Measurements from ENCODE around the gene SBNO2. TPM values are rescaled to one million over a fixed set of nuclear protein-coding genes. Genes with fewer than 3 reads are reported as not detected.

The SBNO2 gene
- total and polyA plus RNA-seq, 2 experiments from 2014 or later, result 6.9 to 35.4 TPM

DNA sequence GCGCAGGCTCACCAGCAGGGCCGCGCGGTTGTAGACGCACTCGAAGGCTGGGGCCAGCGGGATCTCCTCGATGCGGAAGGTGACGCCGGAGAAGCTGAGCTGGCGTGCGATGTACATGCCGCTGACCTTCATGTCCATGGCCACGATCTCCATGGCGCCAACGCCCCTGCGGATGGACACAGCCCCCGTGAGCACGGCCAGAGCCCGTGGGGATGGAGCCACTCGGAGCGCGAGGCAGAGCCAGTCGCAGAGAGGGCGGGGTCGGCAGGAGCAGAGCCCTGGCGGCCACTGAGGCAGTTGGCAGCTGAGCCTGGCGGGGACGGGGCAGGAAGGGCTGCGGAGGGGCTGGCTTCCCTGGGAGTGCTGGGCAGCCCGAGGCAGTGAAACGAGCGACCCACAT lies 55.1 kb downstream of the SBNO2 start:
- Histone ChIP-seq H3K4me3 (no peak overlapping the region), H3K36me3 (ENCODE audit: insufficient read depth) (no peaks in the 10 kb centered on the region), H2AFZ (no peak overlapping the region), H3K79me2 (replicated peaks; ENCODE audit: insufficient read depth) (no peaks in the 10 kb centered on the region), H3K27me3 (ENCODE audit: insufficient read depth) (no peaks in the 10 kb centered on the region), H4K20me1 (replicated peaks; ENCODE audit: insufficient read depth) (no peaks in the 10 kb centered on the region; the same call in 1 of the 2 replicates), H3K9me2 (ENCODE audit: insufficient read depth) (no peaks in the 10 kb centered on the region), H3K4me1 (ENCODE audit: insufficient read depth) (no peaks in the 10 kb centered on the region), H3K4me2 (no peak overlapping the region), H3F3A (replicated peaks; ENCODE audit: low read depth) (0 out of 2 replicates have a peak, but pooled peaks cover 6% of the 10 kb centered on the region), H3K27ac (ENCODE audit: low read depth) (no peak overlapping the region)
- DNase-seq (ENCODE audit: low spot score), result no peak
- Mint-ChIP-seq H3K27ac (no peak overlapping the region), H3K27me3 (ENCODE audit: insufficient read depth, low read depth, poor library complexity) (peaks cover 4% of the 10 kb centered on the region), H3K4me1 (peaks cover 2% of the 10 kb centered on the region; the same call in 2 of the 3 replicates), H3K9me3 (no peaks in the 10 kb centered on the region; the same call in 2 of the 3 replicates), H3K36me3 (ENCODE audit: low read depth) (peaks cover 22% of the 10 kb centered on the region), H3K4me3 (no peak overlapping the region)
- no peak for ATAC-seq
- TF ChIP-seq CREB1 (CRISPR knock-in tag; IDR thresholded peaks at IDR 0.05; ENCODE audit: low read depth), result no peak
- TF ChIP-seq EZH2phosphoT487 (IDR thresholded peaks at IDR 0.05; ENCODE audit: unreplicated experiment), result no peak
- no peak for TF ChIP-seq ZNF114 (CRISPR knock-in tag; IDR thresholded peaks at IDR 0.05)
- TF ChIP-seq, protein P1, sequence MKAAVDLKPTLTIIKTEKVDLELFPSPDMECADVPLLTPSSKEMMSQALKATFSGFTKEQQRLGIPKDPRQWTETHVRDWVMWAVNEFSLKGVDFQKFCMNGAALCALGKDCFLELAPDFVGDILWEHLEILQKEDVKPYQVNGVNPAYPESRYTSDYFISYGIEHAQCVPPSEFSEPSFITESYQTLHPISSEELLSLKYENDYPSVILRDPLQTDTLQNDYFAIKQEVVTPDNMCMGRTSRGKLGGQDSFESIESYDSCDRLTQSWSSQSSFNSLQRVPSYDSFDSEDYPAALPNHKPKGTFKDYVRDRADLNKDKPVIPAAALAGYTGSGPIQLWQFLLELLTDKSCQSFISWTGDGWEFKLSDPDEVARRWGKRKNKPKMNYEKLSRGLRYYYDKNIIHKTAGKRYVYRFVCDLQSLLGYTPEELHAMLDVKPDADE (IDR thresholded peaks at IDR 0.05), result no peak
- no peak for TF ChIP-seq ZNF331 (CRISPR knock-in tag; IDR thresholded peaks at IDR 0.05; ENCODE audit: low read depth)
- TF ChIP-seq NANOG (IDR thresholded peaks at IDR 0.05; ENCODE audit: borderline replicate concordance), result no peak
- TF ChIP-seq, protein P2, sequence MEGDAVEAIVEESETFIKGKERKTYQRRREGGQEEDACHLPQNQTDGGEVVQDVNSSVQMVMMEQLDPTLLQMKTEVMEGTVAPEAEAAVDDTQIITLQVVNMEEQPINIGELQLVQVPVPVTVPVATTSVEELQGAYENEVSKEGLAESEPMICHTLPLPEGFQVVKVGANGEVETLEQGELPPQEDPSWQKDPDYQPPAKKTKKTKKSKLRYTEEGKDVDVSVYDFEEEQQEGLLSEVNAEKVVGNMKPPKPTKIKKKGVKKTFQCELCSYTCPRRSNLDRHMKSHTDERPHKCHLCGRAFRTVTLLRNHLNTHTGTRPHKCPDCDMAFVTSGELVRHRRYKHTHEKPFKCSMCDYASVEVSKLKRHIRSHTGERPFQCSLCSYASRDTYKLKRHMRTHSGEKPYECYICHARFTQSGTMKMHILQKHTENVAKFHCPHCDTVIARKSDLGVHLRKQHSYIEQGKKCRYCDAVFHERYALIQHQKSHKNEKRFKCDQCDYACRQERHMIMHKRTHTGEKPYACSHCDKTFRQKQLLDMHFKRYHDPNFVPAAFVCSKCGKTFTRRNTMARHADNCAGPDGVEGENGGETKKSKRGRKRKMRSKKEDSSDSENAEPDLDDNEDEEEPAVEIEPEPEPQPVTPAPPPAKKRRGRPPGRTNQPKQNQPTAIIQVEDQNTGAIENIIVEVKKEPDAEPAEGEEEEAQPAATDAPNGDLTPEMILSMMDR (conservative IDR thresholded peaks at IDR 0.05; ENCODE audit: low read depth in 2 of 2), result no peak

DNA sequence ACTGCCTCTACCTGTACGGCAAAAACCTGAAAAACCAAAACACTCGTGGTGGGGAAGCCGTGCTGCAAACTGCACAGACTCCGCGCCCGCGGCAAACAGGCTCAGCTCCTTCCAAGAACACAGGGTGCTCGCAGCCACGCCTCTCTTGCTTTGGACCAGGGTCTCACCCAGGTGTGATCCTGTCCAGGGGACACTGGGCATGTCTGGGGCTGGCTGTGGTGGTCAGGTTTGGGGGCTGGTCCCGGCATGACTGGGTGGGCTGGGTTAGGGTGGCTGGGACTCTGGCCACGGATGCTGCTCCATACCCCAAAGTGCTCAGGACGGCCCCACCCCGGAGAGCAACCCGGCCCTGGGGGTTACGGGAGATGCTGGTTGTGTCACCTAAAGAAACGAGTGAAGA lies 56.4 kb downstream of the SBNO2 start:
- no peak overlapping the region for H3K27ac Mint-ChIP-seq
- no peak overlapping the region for H3K4me3 Mint-ChIP-seq
- H3K79me2 ChIP-seq (replicated peaks; ENCODE audit: insufficient read depth), result no peaks in the 10 kb centered on the region
- ATAC-seq, result no peak
- H3K4me1 Mint-ChIP-seq, result no peaks in the 10 kb centered on the region
- no peaks in the 10 kb centered on the region for H3K36me3 ChIP-seq (ENCODE audit: insufficient read depth)
- H3K9me2 ChIP-seq (ENCODE audit: insufficient read depth), result no peaks in the 10 kb centered on the region
- DNase-seq (ENCODE audit: low spot score), result no peak
- H3K27me3 ChIP-seq (ENCODE audit: insufficient read depth), result no peaks in the 10 kb centered on the region
- no peaks in the 10 kb centered on the region; the same call in 1 of the 2 replicates for H4K20me1 ChIP-seq (replicated peaks; ENCODE audit: insufficient read depth)
- H3K4me1 ChIP-seq (ENCODE audit: insufficient read depth), result no peaks in the 10 kb centered on the region
- 0 out of 2 replicates have a peak, but pooled peaks cover 3% of the 10 kb centered on the region for H3F3A ChIP-seq (replicated peaks; ENCODE audit: low read depth)
- H2AFZ ChIP-seq, result no peak overlapping the region
- peaks cover 19% of the 10 kb centered on the region for H3K36me3 Mint-ChIP-seq (ENCODE audit: low read depth)
- H3K9me3 Mint-ChIP-seq, result no peaks in the 10 kb centered on the region
- H3K27ac ChIP-seq (ENCODE audit: low read depth), result no peak overlapping the region
- H3K4me3 ChIP-seq, result no peak overlapping the region
- TF ChIP-seq JUNB (IDR thresholded peaks at IDR 0.05; ENCODE audit: unreplicated experiment) (no peak), STAT1 (IDR thresholded peaks at IDR 0.05; ENCODE audit: unreplicated experiment) (no peak)
- TF ChIP-seq, protein P3, sequence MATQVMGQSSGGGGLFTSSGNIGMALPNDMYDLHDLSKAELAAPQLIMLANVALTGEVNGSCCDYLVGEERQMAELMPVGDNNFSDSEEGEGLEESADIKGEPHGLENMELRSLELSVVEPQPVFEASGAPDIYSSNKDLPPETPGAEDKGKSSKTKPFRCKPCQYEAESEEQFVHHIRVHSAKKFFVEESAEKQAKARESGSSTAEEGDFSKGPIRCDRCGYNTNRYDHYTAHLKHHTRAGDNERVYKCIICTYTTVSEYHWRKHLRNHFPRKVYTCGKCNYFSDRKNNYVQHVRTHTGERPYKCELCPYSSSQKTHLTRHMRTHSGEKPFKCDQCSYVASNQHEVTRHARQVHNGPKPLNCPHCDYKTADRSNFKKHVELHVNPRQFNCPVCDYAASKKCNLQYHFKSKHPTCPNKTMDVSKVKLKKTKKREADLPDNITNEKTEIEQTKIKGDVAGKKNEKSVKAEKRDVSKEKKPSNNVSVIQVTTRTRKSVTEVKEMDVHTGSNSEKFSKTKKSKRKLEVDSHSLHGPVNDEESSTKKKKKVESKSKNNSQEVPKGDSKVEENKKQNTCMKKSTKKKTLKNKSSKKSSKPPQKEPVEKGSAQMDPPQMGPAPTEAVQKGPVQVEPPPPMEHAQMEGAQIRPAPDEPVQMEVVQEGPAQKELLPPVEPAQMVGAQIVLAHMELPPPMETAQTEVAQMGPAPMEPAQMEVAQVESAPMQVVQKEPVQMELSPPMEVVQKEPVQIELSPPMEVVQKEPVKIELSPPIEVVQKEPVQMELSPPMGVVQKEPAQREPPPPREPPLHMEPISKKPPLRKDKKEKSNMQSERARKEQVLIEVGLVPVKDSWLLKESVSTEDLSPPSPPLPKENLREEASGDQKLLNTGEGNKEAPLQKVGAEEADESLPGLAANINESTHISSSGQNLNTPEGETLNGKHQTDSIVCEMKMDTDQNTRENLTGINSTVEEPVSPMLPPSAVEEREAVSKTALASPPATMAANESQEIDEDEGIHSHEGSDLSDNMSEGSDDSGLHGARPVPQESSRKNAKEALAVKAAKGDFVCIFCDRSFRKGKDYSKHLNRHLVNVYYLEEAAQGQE (IDR thresholded peaks at IDR 0.05; ENCODE audit: unreplicated experiment), result no peak
- no peak overlapping the region for H3K4me2 ChIP-seq
- H3K27me3 Mint-ChIP-seq (ENCODE audit: insufficient read depth, low read depth, poor library complexity), result peaks cover 5% of the 10 kb centered on the region

Data from GM23338 (cell line).